Measurements from ENCODE around the gene PAK1.

- TF ChIP-seq CTCF (IDR thresholded peaks at IDR 0.05; ENCODE audit: low read length), result no peak
- no peak for TF ChIP-seq EZH2 (IDR thresholded peaks at IDR 0.05; ENCODE audit: borderline replicate concordance, low read length)
Observed at GRCh38 chr11:77353131-77353530, 120.8 kb downstream of the PAK1 start.
